Endometrium (tissue), 2 donors: Measurements from ENCODE around the gene CEP170B.
"Not testable (repeated sequence)": the region's sequence is repeated elsewhere in the genome, so short reads cannot be mapped to it uniquely, and the experiment has no call there.

ENCODE experiments used
- FAIRE-seq: peaks from 2 replicates; lab custom pipeline; 2012; peaks lifted over from hg19 to GRCh38; lab: Jason Lieb, UNC
- donor health status: control.
- donor health status: control.

Gene CEP170B

DNA sequence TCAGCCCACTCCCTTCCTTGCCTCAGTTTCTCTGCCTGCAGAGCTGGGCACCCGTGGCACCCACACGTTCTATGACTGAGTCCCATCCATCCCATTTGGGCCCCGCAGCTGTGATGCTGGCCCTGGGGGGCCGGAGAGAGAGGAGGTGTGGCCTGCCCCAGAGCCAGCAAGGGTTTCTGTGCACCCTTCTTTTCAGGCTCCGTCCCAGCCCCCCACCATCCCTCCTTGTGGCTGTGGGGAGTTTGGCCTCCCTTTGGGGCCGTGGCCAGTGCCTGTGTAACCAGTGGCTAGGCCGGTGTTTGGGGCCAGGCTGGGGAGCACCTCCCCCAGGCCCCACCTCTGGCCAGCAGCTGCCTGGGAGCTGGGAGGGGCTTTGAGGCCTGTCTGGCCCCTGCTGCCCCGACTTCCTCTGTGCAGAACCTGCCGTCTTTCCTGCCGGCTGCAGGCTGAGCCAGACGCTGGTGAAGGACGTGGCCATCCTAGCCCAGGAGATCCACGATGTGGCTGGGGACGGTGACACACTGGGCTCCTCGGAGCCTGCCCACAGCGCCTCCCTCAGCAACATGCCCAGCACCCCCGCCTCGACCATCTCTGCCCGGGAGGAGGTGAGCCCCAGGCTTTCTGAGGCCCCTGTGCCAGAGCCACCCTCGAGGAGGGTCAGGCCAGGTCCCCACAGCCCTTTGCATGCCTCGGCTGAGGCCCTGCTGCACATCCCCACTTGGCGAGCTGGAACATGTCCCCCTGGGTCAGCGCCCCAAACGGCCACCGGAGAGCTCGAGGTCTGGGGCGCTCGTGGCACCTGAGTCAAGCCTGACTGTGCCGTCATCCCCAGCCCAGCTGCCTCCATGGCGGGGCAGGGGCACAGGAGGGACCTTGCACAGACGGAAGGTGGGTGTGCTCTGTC, 27.7 kb downstream of the CEP170B start:
- FAIRE-seq: no peak

DNA sequence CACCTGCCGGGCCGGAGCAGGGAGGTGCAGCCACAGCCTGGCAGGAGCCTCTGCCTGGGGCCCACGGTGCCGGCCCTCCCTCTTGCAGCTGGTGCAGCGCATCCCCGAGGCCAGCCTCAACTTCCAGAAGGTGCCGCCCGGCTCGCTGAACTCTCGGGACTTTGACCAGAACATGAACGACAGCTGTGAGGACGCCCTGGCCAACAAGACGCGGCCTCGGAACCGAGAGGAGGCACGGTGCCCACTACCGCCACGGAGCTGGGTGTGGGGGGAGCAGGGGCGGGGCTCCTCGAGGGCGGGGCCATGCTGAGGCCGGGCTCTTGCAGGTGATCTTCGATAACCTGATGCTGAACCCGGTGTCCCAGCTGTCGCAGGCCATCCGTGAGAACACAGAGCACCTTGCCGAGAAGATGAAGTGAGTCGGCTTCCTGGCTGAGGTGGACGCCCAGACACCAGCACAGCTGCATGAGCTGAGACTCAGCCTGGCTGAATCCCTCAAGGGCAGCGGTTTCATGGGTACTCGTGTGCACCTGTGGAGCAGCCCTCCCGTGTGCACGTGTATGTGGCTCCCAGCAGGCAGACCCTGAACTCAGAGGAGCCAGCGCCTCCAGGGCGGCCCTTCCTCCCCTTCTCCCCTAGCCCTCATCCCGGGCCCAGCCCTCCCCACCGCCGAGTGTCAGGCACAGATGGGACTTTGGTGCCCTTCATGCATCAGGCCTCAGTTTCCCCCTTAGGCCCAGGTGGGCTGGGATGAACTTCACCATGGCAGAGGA, 28.6 kb downstream of the CEP170B start:
- FAIRE-seq: no peak

DNA sequence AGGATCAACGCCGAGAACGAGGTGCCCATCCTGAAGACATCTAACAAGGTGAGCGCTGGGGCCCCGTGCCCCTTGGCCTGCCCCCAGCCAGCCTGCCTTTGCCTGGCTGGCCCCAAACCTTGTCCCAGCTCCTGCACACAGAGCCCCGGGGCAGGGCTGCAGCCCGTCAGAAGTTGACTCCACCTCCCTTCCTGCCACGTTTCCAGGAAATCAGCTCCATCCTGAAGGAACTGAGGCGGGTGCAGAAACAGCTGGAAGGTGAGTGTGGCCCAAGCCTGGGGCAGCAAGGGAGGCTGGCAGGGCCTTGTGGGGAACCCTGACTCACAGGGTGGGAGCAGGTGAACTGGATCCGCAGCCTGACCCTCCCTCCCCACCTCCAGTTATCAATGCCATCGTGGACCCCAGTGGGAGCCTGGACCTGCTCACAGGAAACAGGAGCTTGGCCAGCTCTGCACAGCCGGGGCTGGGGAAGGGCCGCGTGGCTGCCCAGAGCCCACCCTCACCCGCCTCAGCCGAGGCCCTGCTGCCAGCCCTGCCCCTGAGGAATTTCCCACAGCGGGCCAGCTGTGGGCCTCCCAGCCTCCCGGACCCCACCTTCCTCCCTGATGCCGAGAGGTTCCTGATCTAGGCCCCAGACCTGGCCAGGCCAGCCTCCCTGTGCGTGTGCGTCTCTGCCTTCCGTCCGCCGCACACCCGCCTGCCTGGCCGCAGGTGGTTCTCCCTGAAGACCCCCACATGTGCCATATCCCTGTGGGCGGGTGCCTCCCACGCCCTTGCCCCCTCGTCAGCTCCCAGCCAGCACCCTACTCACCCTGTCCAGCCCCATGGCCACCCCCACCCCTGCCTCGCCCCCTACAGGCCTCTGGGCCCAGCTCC, 29.5 kb downstream of the CEP170B start:
- FAIRE-seq: no peak

DNA sequence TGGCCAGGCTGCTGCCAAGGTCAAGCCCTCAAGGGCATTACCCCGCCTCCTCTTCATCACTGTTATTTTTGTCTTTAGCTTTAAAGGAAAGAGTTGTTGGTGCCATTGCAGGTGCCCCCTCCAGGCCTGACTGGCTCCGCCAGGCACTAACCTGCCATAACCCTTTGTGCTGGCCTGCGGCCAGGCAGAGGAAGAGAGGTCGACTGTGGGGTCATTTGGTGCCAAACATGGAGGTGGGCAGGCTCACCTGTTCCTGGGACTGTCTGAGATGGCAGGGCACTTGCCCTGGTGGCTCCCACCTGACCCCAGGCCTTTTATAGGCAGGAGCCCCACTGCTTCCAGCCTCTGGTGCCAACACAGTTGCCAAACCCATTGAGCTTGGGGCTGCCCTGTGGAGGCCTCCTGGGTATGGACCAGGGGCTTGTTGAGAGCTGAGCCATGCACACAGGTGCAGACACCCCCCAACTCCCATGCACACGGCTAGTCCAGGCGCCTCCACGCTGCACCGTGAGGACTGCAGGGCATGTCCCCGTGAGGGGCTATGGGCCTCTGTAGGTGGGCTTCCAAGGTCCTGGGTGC, 30.2 kb downstream of the CEP170B start:
- no peak for FAIRE-seq

DNA sequence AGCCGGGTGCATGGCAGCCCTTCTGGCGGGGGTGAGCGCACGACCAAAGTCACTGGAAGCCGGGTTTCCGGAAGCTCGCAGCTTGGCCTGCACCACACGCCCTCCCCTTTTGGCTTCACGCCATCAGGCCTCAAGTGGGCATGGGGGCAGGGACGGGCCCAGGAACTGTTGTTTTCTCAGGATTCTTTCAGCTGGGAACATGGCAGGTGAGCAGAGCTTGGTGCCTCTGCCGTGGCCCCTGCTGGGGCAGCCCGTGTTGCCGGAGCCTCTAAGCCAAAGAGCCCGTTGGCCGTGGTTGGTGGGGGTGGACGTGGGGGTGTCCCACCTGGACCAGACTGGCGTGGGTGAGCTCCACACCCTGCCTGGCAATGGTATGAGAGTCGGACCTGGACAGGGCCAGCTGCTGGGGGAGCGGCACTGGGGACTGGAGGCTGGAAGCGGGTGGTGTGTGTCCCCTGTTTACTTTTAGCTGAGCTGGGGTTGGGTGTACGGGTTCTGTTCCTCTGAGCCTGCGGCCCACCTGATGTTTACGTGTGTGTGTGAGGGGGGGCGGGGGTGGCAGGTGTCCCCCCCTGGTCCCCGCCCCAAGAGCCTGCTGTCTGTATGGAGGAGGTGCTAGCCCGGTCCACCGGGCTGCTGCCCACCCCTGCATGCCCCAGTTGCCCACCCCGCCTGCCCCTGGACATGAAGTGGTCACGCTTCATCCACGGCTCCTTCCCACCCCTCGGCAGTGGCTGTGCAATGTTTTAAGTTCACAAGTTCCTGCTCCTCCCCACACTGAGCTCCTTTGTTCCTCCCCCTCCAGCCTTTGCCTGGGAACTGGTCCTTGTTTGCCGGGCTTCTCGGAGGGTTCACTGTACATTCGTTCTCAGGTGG, 31.0 kb downstream of the CEP170B start:
- FAIRE-seq: no peak

DNA sequence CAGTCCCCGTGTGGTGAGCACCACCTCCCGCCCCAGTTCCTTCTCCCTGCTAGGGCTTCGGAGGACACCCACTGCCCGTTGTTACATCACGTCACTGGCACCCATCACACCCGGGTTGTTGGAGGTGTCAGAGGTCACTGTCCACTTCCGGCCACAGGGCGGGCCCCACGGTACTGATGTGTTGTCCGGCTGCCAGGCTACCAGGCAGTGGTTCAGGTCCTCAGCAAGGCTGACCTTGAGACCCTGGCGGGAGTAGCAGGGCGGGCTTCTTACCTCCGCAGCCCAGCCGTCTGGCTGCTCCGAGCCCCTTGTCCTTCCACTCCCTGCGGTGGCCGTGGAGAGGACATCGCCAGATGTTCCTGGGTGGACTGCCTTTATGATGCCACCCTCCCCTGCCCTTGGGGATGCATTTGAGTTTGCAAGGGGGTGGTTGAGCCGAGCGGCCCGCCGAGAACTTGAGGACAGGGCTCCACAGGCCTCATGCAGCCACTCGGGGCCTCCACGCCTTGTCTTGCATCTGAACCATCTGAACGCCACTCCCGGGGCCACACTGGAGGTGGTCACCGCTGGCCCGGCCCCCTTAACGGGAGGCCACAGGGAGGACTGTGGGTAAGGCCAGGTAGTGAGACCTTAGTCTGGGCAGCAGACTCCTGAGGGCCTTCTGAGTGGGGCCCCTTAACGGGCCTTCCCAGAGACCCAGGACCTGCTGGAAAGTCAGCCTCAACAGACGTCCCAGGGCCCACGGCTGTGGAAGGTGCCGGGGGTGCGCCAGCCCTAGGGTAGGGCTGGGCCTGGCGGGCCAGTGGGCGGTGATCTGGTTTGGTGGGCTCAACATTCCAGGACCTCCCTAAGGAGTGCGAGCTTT, 32.5 kb downstream of the CEP170B start:
- no peak for FAIRE-seq

DNA sequence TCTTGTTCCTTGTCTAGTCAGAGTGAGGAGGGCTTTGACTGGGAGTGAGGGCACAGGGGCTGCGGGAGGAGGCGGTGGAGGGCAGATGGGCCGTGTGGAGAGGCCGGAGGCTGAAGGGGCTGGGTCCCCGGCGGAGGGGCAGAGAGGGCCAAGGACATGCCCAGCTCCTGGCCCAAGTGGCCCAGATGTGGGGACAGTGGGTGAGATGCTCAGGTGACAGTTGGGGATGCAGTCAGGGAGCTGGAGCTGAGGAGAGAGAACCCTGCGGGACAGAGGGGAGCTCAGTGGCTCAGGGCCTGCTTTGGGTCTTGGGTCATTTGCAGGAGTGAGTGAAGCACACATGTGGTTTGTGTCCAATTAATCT, 33.1 kb downstream of the CEP170B start:
- no peak for FAIRE-seq

DNA sequence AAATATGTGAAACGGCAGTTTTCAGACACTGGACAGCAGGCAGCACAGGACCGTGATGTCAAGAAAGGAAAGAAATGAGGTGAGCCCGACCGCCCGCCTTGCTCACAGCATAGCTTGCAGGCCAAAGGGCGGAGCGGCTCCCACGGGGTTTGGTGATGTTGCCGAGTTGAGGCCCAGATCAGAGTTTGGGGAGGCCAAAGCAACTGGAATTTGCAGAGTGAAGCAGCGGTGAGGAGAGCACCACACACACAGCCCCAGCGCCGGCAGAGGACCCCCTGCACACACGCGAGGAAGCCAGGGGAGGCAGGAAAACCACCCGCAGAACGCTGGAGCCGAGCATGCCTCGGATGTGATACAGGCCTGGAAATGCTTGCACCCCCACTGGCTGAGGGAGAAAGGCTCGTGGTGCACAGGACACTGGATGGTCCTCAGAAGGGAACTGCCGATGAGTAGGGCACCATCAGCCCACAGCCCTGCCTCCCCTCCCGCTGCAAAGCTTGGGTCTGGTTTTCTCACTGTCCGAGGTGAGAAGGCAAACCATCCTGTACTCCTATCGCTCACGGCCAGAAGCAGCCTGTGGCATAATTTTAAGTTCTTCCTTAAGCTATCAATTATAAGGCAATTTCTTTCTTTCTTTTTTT, 33.9 kb downstream of the CEP170B start:
- no peak for FAIRE-seq

DNA sequence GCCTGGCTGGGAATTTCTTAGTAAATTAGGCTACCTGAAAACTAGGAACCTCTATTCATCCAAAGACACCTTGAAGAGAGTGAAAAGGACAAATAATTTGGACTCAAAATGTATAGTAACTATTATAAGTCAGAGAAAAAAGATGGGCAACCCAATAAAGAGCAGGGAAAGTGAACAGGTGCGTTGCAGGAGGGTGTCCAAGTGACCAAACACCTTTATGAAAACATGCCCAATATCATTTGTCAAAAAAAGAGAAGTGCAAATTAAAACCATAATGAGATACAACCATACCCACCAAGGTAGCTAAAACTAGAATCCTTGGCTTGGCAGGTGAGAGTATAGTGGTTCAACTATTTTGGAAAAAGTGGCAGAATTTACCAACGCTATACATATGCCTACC, 34.7 kb downstream of the CEP170B start:
- FAIRE-seq: no peak

DNA sequence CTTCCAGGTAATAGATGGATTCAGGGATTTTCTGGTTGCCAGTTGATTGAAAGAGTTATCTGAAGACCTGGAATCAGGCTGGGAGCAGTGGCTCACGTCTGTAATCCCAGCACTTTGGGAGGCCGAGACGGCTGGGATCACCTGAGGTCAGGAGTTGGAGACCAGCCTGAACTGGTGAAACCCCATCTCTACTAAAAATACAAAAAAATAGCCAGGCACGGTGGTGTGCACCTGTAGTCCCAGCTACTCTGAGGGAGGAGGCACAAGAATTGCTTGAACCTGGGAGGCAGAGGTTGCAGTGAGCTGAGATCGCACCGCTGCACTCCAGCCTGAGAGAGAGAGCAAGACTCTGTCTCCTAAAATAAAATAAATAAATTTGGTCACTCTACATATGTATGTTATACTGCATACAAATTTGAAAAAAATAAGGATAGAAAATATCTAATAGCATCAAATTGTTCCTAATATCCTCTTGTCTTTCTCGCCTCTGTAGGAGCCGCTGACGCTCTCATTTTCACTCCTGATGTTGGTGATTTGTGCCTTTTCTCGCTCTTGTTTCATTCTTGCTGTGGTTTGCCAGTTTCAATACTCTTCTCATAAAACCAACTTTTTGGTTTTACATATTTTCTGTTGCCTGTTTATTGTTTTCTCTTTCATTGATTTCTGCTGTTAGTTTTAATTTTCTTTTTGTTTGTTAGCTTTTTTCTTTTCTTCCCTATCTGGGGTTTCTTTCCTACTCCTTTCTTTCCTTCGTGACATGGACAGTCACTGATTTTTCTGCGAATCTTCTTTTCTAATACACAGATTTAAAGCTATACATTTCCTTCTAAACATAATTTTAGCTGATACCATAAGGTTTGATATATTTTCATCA, 35.8 kb downstream of the CEP170B start:
- no peak for FAIRE-seq

DNA sequence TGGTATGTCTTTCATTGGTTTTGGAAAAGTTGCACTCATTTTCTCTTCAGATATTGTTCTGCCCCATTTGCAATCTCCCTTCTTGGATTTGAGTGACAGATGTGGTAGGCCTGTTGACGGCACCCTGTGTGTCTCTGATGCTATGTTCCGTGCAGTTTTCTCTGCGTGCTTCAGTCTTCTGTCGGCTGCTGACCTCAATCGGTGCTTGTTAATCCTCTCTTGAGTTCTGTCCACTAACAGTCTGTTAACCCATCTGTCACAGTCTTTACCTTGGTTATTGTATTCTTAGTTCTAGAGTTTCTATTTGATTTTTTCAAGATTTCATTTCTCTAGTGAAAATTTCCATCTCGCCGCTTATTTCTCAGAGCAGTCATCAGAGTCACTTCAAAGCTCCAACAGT, 38.9 kb downstream of the CEP170B start:
- FAIRE-seq: no peak

DNA sequence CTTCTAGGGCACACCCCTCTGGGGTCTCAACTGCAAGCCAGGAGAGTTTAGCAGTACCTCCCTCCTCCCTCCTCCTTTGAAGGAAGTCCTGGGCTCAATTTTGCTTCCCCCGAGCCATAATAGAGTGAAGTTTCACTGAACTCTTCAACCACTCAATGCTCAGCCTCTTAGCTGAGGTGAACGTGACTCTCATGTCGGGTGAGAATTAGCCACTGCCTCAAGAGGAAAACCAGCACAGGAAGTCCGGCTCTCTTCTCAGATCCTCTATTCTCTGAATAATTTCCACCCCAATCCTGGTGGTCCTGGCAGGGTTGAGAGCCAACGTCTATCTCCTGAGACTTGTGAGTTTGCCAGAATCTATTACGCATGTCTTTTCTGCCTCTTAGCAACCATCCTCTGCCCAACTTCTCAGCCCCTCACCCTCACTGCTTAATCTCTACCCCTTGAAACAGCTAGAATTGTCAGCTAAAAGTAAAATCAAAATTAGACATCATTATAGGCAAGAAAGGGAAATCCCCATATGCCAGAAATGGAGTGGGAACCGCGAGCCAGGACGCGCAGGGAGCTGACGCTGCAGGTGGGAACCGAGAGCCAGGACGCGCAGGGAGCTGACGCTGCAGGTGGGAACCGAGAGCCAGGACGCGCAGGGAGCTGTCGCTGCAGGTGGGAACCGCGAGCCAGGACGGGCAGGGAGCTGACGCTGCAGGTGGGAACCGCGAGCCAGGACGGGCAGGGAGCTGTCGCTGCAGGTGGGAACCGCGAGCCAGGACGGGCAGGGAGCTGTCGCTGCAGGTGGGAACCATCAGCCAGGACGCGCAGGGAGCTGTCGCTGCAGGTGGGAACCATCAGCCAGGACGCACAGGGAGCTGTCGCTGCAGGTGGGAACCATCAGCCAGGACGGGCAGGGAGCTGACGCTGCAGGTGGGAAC, 39.8 kb downstream of the CEP170B start:
- not testable (repeated sequence) for FAIRE-seq

DNA sequence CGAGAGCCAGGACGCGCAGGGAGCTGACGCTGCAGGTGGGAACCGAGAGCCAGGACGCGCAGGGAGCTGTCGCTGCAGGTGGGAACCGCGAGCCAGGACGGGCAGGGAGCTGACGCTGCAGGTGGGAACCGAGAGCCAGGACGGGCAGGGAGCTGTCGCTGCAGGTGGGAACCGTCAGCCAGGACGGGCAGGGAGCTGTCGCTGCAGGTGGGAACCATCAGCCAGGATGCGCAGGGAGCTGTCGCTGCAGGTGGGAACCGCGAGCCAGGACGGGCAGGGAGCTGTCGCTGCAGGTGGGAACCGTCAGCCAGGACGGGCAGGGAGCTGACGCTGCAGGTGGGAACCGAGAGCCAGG, 40.5 kb downstream of the CEP170B start:
- not testable (repeated sequence) for FAIRE-seq

DNA sequence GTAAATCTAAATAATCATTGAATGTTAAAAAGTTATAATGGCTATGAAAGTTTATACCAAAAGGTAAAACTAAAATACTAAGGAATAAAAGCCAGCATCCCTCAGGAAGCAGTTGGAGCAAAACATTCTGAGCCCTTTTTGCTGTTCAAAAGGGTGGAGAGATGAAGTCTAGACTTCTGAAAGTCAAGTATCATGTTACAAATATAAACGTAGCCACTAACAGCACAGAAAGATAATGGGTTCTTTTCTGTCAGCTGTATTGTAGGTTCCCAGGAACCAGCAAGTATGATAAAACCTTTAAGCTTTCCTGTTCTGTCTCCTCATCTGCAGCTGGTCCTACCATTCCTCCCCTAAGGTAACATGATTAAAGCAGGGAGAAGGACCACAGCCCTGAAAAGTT, 43.2 kb downstream of the CEP170B start:
- no peak for FAIRE-seq

DNA sequence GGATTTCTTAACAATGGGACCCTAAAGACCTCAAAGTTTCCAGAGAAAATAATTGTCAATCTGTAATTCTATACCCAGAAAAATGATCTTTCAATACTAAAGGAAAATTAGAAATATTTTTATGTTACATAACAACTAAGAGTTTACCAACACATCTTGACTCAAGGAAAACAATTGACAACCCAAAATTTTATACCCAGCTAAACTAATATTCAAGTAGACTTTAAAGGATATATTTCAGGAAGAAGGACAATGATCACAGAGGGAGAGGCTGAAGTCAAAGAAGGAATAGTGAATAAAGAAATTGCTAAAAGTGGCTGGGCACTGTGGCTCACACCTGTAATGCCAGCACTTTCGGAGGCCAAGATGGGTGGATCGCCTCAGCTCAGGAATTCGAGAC, 47.0 kb downstream of the CEP170B start:
- no peak for FAIRE-seq

DNA sequence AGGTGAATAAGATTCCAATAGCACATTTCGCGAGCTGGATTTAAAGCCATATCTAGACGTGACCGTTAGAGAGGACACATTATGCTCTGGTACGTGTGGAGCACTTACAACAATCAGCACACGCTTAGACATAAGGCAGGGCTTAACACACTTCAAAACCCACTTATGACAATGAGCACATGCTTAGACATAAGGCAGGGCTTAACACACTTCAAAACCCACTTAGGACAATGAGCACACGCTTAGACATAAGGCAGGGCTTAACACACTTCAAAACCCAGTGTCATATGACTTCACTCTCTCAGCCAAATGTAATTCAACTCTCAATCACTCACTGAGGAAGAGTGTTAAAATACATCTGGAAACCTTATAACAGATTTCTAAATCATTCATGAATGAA, 48.4 kb downstream of the CEP170B start:
- no peak for FAIRE-seq

DNA sequence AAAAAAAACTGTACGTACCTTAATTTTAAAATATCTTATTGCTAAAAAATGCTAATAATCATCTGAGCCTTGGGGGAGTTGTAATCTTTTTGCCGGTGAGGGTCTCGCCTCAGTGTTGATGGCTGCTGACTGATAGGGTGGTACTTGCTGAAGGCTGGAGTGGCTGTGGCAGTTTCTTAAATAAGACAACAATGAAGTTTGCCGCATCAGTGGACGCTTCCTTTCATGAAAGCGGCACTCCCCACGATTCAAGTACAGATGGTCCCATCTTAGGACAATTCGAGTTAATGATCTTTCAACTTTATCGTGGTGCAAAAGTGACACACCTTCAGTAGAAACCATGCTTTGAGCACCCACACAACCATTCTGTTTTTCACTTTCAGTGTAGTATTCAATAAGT, 52.0 kb downstream of the CEP170B start:
- no peak for FAIRE-seq

DNA sequence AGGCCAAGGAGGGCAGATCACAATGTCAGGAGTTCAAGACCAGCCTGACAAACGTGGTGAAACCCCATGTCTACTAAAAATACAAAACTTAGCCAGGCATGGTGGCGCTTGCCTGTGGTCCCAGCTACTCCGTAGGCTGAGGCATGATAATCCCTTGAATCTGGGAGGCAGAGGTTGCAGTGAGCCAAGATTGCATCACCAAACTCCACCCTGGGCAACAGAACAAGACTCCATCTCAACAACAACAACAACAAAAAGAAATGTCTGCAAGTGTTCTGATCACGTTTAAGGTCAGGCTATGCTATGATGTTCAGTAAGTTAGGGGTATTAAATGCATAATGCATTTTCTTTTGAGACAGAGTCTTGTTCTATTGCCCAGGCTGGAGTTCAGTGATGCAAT, 52.9 kb downstream of the CEP170B start:
- no peak for FAIRE-seq
